NCI-H446 treated with DMSO at 0.1 percent for 48 hours (cell line): ENCODE results near the gene CERT1.
"Not testable (repeated sequence)": the region's sequence is repeated elsewhere in the genome, so short reads cannot be mapped to it uniquely, and the experiment has no call there.

Experiments used
- DNase-seq: peaks from one replicate; lab custom pipeline; 2025; lab: John Stamatoyannopoulos, UW

The CERT1 gene

DNA sequence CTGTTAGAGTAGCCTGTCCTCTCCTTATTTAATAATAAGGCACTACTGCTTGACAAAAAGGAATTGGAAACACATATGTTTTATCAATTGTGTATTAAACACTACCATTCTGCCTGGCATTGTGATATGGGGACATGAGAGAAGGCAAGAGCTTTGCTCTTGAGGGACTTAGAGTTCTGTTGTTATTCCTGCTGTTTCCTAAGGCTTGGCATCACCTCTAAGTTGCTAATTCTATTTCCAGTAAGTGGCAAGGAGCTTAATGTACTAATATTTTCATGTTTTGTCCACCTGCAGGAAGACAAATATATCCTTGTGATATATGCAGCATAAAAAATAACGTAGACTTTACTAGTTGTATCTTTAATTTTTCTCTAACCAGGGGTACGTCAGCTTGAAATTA, 161.8 kb downstream of the CERT1 start:
- no peak for DNase-seq

DNA sequence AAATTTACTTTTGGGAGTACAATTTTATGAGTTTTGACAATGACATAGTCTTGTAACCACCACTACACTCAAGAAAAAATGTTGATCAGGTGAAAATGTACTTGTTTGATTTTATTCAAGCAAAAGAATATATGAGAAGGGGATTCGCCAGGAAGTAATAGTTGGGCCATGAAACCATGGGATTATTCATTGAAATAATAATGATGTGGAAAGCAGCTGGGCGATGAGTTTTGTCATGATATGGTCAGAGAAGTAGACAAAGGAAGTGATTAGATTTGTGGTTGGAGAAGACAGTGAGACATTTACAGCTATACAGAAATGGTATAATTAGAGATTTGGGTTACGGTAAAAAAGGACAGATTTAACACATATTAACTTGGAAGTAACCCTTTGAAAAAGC, 163.2 kb downstream of the CERT1 start:
- no peak for DNase-seq

DNA sequence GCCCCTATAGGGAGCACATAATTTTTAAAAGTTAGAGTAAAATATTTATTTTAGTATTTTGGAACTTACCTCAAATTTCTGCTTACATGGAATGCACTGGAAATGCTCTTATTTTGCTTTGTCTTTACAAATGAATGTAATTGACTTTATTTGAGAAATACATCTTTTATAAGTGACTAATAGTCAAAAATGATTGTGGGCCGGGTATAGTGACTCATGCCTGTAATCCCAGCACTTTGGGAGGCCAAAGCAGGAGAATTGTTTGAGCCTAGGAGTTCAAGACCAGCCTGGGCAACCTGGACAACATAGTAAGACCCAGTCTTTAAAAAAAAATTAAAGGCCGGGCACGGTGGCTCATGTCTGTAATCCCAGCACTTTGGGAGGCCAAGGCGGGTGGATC, 168.6 kb downstream of the CERT1 start:
- no peak for DNase-seq

DNA sequence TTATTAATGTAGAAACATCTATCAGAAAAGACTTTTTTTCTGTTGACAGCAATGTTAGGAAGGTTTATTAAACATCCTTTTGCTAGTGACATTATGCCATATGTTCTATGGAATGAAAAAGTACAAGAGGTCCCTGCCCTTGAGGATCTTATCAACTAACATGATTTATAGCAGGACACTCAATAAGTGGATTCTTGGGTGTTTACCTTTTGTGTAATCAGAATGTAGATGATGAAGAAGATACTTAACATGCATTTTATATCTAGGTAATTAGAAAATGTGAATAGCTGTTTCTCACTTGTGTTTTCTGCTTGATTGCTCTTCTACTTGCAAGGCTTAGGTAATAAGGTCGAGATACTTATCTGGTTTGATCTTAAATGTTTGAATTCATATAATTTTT, 169.5 kb downstream of the CERT1 start:
- no peak for DNase-seq

DNA sequence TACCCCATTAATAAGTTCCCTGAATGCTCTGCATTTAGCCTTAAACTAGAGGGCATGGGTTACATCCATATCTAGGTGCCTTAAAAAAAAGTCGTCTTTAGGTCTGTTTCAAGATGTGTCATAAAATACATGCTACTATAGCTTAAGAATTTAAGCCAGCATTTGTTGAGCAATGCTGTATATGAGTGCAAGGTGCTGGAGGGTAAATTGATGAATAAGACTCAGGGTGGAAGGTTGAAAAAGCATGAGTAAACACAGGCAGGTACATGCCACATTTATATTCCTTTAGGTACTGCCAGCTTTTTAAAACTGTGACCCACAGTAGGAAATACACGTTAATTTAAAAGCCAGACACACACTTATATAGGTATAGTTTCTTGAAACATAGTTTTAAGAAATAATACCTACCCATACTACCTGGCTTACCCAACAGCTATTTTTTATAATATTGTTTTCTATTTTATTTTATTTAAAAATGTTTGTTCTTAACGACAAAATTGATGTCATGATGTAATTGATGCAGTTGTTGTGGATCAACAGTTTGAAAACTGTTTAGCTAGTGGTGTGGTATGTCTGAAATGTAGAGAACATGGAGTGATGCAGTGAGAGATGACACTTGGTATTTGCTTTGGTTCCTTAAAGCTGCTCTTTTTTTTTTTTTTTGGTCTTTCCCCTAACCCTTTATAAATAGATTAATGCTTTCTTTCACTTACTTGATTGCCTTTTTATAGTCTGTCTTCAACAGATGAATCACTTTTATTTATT, 170.5 kb downstream of the CERT1 start:
- DNase-seq: no peak

DNA sequence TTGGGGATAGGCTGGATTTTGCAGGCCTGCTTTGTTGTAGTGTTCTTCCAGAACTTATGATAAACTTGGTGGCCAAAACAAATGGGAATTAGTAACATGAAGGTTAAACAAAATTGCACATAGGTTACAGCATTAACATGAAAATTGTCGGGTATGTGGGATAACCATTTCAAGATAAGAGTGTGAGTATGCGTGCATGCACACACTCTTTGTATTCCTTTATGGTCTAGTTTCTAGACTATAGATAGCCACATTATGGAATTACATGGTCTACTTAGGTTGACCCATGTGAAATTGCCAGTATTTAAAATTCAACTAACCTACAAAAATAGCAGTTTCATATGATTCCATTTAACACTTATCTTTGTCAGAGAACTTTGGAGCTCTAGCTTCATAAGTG, 173.0 kb downstream of the CERT1 start:
- no peak for DNase-seq

DNA sequence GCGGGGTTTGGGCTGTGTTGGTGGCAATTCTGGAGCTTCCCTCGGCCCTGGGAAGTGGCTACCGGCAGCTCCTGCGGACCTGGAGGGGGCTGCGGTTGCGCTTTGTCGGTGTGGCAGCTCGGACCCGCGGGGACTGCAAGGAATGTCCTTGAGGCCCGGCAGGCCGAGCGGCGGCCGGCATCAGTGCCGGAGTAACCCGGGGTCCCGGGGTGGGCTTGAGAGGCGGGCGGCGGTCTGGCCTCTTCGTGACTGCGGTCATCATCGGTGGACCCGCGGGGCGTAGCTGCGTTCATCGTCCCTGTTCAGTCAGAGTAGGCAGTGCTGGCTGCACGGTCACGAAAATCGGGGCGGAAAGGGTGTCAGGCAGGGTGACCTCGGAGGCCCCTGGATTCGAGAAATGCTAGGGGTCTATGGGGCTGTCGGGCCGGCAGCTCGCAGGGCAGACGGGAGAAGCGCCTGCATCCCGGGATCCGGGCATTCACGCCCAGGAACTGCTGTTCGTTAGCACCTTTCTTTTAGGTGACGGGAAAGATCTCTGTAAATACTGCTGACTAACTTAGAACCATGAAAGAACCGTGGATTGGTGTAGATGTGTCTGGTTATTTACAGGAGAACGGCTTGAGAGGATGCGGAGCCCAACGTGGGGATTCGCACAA, 173.9 kb downstream of the CERT1 start:
- no peak for DNase-seq

DNA sequence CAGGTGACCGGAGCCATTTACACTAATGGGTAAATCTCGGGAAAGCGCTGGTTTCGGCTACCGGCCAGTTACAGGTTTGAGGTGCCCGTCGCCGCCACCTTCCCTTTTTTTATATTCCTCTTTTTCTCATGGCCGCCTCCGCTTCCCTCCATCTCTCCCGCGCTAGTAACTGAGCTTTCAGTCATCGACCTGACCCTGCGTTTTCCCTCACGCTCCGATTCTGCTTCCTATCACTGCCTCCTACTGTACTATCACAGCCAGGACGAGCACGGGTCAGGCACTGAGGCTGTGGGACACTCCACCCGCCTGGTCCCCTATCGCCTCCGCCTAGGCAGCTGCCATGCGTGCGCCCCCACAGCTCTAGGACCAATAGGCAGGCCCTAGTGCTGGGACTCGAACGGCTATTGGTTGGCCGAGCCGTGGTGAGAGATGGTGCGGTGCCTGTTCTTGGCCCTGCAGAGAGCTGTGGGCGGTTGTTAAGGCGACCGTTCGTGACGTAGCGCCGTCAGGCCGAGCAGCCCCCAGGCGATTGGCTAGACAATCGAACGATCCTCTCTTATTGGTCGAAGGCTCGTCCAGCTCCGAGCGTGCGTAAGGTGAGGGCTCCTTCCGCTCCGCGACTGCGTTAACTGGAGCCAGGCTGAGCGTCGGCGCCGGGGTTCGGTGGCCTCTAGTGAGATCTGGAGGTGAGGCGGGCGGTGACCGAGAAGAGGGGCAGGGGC, 174.7 kb downstream of the CERT1 start, which contains the start of gene HMGCR:
HMGCR (plus strand) TSS at position 606 of the 722 bp plus-strand sequence. CDS start 5,386 bp downstream, outside the sequence.
- peak; percentile 99 for DNase-seq

DNA sequence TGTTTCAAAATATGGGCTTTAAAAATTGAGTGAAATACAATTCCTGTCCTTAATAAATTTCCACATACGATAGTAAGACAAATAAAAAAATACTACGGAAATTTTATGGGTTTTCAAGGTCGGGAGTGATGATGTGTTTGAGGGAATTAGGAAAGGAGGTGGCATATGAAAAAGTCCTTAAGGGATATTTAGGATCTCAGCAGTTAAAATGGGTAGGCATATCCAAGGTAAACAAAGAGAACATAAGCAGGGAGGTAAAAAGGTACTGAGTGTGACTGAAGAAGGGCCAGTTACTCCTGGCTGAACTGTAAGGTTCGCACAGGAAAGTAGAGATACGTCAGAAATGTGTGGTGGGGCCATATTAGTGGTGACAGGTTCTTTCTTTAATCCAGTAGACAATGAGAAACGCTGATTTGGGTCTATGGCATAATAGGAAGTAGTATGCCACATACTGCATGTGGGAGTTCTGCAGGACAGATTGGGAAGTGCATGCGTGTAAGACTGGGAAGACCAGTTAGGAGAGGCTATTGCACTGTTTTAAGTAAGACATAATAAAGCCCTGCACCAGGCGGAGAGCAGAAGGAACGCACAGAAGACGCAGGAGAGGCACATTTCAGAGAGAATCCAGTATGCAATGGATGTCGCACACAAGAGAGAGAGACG, 175.3 kb downstream of the CERT1 start:
- peak; percentile 73 for DNase-seq

DNA sequence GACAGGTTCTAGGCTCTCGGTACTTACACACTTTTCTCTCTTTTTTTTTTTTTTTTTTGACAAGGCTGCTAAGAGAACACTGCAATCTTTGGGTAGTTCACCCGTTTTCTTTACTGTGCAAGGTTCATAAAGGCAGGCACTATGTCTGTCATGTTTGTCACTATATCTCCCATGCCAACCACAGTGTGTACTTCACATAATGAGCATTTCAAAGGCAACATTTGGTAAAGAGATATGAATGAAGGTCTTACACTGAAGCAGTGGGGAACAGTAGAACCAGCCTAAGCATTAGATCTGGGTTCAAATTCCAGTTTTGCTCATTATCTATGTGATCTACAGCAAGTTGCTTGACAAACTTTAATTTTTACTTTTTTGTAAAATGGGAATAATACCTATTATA, 175.9 kb downstream of the CERT1 start:
- no peak for DNase-seq

DNA sequence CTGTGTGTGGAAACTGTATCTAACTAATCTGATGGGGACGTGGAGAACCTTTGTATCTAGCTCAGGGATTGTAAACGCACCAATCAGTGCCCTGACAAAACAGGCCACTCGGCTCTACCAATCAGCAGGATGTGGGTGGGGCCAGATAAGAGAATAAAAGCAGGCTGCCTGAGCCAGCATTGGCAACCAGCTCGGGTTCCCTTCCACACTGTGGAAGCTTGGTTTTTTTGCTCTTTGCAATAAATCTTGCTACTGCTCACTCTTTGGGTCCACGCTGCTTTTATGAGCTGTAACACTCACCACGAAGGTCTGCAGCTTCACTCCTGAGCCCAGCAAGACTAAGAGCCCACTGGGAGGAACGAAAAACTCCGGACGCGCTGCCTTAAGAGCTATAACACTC, 177.0 kb downstream of the CERT1 start:
- DNase-seq: not testable (repeated sequence)

DNA sequence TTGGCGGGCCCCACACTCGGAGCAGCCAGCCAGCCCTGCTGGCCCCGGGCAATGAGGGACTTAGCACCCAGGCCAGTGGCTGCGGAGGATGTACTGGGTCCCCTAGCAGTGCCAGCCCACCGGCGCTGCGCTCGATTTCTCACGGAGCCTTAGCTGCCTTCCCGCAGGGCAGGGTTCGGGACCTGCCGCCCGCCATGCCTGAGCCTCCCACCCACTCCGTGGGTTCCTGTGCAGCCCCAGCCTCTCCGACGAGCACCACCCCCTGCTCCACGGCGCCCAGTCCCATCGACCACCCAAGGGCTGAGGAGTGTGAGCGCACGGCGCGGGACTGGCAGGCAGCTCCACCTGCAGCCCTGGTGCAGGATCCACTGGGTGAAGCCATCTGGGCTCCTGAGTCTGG, 177.7 kb downstream of the CERT1 start:
- DNase-seq: not testable (repeated sequence)

DNA sequence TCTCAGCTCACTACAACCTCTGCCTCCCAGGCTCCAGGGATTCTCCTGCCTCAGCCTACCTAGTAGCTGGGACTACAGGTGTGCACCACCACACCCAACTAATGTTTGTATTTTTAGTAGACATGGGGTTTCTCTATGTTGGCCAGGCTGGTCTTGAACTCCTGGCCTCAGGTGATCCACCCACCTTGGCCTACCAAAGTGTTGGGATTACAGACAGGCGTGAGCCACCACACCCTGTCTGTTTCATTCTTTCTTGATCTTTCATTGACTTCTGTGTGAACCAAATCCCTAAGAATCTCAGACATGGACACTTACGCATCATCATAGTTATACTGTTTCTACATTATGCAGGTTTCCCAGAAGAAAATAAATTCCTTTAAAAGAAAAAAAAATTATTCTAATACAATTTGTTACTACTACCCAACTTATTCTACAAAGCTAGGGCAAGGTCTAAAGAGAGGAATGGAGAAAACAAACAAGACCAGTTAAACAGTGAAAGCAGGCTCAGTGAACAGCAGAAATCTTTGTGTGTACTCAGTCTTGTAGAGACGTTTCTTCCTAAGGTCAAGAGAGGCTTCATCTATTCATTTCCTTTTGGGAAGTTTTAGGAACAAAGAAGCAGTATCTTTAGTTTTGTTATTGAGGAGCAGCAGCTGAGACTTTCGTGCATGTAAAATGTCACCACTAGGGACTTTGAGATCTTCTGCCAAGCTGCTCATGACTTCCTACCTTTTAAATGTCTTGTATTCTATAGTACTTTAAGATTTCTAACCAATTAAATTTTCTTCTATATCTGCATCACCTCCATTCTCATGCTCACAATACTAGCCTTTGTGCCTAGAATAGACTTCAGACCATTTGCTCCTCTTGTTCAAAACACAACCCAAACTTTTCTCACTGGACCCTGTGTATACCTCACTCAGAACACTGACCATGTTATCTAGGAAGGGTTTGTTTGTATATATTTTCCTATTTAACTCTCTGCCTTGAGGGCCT, 180.0 kb downstream of the CERT1 start:
- no peak for DNase-seq

DNA sequence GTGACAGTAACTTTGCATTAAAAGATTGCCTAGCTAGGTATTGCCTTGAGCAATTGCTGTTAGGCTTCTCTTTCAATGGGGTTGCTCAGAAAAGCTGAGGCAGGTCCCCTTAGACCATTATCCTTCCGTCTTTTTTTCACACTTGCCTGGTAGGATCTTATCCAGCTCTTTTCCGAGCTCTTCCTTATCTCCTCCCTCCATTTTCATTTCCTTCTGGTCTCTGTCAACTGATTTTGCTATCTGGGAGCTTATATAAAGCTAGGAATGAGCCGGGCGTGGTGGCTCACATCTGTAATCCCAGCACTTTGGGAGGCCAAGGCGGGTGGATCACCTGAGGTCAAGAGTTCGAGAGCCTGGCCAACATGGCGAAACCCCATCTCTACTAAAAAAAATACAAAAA, 181.0 kb downstream of the CERT1 start:
- DNase-seq: no peak
